Measurements from ENCODE around the gene MBOAT1. TPM values are rescaled to one million over a fixed set of nuclear protein-coding genes. Genes with fewer than 3 reads are reported as not detected.

The MBOAT1 gene
- total RNA-seq, 1 donor from 2014 or later = 5.4 TPM

DNA sequence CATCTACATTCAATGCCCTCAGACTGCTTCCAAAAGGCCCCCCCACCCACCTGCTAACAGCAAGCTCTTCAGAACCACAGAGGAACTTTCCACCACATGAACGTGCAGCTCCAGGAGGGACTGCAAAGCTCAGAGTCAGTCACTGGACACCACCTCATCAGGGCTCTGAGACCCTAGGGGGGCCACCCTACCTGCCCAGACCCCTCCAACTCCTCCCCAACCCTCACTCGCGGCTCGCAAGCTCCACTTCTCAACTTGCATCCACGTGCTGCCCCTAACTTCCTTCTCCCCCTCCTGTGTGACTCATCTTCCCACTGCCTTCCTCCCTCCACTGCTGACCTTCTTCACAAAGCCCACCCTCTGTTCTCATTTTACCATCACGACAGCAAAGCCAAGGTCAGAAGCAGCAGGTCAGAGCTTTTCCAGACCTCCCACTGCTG is 6.5 kb downstream of the MBOAT1 start:
- TF ChIP-seq, protein P1, sequence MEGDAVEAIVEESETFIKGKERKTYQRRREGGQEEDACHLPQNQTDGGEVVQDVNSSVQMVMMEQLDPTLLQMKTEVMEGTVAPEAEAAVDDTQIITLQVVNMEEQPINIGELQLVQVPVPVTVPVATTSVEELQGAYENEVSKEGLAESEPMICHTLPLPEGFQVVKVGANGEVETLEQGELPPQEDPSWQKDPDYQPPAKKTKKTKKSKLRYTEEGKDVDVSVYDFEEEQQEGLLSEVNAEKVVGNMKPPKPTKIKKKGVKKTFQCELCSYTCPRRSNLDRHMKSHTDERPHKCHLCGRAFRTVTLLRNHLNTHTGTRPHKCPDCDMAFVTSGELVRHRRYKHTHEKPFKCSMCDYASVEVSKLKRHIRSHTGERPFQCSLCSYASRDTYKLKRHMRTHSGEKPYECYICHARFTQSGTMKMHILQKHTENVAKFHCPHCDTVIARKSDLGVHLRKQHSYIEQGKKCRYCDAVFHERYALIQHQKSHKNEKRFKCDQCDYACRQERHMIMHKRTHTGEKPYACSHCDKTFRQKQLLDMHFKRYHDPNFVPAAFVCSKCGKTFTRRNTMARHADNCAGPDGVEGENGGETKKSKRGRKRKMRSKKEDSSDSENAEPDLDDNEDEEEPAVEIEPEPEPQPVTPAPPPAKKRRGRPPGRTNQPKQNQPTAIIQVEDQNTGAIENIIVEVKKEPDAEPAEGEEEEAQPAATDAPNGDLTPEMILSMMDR (IDR thresholded peaks at IDR 0.05) = no peak
- Histone ChIP-seq H3K4me1 (peaks cover 0 to 8% of the 10 kb centered on the region in 2 donors), H3K27me3 (no peaks in the 10 kb centered on the region), H3K36me3 (no peaks in the 10 kb centered on the region), H3K27ac (no peak overlapping the region), H3K4me3 (no peak overlapping the region), H3K9me3 (no peaks in the 10 kb centered on the region)
- intact Hi-C loops (cut with DNase I) = no loop called here
- no peak for DNase-seq (ENCODE audit: low spot score in 2 of 2)

DNA sequence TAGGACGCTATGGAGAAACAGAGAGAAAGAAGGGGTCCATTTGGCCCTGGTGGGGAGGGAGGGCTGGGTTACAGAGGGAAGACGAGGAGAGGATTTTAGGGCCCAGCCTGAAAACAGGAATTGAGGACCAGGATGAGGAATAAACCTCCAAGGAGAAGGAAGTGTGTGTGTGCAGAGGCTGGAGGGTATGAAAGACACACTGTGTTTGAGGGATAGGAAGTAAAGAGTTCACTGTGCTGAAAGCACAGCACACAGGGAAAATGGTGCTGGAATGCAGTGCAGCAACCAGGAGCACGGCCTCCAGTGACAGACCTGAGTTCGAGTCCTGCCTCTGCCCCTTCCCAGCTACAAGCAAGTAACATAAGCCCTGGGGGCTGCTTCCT is 7.8 kb downstream of the MBOAT1 start:
- intact Hi-C loops (cut with DNase I) = no loop called here
- no peak overlapping the region for H3K4me3 ChIP-seq
- no peak overlapping the region for H3K27ac ChIP-seq
- no peaks in the 10 kb centered on the region for H3K9me3 ChIP-seq
- H3K36me3 ChIP-seq = no peaks in the 10 kb centered on the region
- no peak for DNase-seq (ENCODE audit: low spot score in 2 of 2)
- peaks cover 0 to 5% of the 10 kb centered on the region in 2 donors for H3K4me1 ChIP-seq
- TF ChIP-seq, protein P1 (IDR thresholded peaks at IDR 0.05) = no peak
- no peaks in the 10 kb centered on the region for H3K27me3 ChIP-seq

DNA sequence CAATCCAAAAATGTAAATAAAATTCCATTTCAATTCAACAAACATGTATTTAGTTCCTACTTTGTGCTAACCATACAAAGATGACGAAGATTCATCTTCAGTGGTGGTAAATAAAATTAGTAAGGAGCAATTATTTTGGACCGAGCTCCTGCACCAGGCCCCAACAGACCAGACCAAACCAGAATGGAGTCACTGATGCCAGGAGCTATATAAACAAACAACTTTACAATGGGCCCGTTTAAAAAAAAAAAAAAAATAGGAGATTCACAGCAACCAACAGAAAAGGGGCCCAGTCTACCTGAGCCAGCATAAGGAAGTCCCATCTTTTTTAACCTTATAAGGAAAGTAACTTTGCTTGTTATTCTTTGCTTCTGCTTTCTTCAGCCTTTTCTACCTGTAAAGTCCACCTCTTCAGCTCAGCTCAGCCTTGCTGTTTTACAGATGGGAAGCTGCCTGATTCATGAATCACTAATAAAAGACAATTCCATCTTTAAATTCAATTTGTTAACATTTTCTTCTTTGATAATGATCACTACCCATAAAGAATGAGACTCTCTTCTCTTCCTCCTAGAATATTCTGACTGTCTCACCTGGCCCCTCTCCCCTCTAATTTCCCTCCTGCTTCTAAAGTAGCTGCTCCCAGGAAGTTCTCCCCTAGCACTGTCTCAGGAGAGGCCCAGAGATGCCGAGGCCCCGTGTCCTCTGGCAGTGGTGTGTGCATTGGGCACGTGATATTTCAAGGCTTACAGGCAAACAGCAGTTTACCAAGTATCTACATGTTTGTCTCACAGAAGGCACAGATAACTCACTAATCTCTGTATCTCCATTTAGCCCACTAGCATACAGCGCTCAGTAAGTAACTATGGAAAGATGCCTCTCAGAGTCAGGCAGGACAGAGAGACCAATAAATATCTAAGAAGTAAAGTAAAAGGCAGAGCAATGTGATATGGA is 8.4 kb downstream of the MBOAT1 start:
- no peaks in the 10 kb centered on the region for H3K9me3 ChIP-seq
- intact Hi-C loops (cut with DNase I) = no loop called here
- no peaks in the 10 kb centered on the region for H3K27me3 ChIP-seq
- peaks cover 0 to 5% of the 10 kb centered on the region in 2 donors for H3K4me1 ChIP-seq
- TF ChIP-seq, protein P1 (IDR thresholded peaks at IDR 0.05) = no peak
- no peaks in the 10 kb centered on the region for H3K36me3 ChIP-seq
- no peak overlapping the region for H3K27ac ChIP-seq
- DNase-seq (ENCODE audit: low spot score in 2 of 2) = no peak
- no peak overlapping the region for H3K4me3 ChIP-seq

GRCh38 chr6:20202699-20203302 is 9.5 kb downstream of the MBOAT1 start:
- no peak for DNase-seq (ENCODE audit: low spot score in 2 of 2)
- H3K4me1 ChIP-seq = peaks cover 0 to 5% of the 10 kb centered on the region in 2 donors

DNA sequence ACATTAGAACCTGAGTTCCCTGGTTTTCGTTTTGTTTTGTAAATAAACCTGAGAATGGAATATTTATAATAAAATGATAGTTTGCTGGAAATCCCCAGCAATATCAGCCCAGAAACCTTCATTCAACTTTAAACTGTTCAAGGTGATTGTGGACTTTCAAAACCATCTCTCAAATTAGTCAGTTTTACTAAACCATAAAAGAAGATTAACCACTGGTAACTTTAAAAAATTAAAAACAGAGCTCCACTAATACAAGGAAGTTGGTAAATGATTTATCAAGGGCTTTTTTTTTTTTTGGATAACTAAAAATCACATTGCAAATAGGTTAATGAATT is 10.0 kb downstream of the MBOAT1 start:
- no peak overlapping the region for H3K27ac ChIP-seq
- H3K36me3 ChIP-seq = no peaks in the 10 kb centered on the region
- peaks cover 0 to 5% of the 10 kb centered on the region in 2 donors for H3K4me1 ChIP-seq
- no peaks in the 10 kb centered on the region for H3K27me3 ChIP-seq
- no peak for DNase-seq (ENCODE audit: low spot score in 2 of 2)
- intact Hi-C loops (cut with DNase I) = no loop called here
- H3K4me3 ChIP-seq = no peak overlapping the region
- TF ChIP-seq, protein P1 (IDR thresholded peaks at IDR 0.05) = no peak
- H3K9me3 ChIP-seq = no peaks in the 10 kb centered on the region

More at GRCh38 chr6:20202699-20203302, 9.5 kb downstream of the MBOAT1 start:
- intact Hi-C loops (cut with DNase I) = no loop called here
- Histone ChIP-seq H3K27me3 (no peaks in the 10 kb centered on the region), H3K9me3 (no peaks in the 10 kb centered on the region), H3K27ac (no peak overlapping the region), H3K4me3 (no peak overlapping the region), H3K36me3 (no peaks in the 10 kb centered on the region)
- TF ChIP-seq, protein P1 (IDR thresholded peaks at IDR 0.05) = no peak
